OCI-LY3 (cell line): ENCODE data around the gene ANKRD26.

Experiments used
- EZH2phosphoT487 ChIP-seq: fragments of 200-600 bp; shearing (Covaris generic); IDR thresholded peaks from 2 replicates; pipeline ENCODE4 v1.6.1; 2018; ENCODE audit warnings: antibody characterized with exemption, mixed run types, low read depth
- TF ChIP-seq, protein P1 (sequence below): fragments of 200-600, 300-600 bp; sonication (generic); IDR thresholded peaks from 2 replicates; pipeline ENCODE4 v1.5.1; 2014; ENCODE audit warnings: antibody characterized with exemption, low read length, low read depth

DNA sequence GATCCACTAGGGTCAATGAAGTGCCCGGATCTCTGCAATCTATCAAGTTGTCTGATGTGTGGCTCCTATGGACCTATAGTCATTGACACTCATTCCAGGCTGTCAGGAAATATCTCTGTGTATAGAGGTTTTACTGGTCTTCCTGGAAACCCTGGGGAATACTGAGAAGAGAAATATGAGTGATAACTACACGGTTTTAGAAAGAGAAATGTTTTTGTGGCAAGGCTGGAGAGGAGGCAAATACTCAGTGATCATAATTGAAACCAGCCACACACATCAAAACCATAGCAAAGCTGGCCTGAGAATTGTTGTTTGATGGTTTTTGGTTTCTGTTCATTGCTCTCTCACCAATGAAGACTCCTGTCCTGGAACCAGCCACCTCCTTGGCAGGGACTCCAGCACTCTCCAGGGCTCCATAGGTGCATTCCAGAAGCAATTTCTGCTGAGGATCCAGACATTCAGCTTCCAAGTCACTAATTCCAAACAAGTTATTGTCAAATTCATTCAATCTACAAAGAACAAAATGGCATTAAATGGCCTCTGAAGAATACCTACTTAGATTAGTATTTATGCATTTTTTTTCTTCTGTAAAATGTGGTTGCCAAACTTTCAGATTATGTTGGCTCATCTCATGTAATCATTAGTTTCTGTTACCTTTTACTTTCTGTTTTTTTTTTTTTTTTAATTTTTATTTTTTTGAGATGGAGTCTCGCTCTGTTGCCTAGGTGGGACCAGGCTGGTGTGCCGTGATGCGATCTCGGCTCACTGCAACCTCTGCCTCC, 131.0 kb downstream of the ANKRD26 start:
- TF ChIP-seq, protein P1, sequence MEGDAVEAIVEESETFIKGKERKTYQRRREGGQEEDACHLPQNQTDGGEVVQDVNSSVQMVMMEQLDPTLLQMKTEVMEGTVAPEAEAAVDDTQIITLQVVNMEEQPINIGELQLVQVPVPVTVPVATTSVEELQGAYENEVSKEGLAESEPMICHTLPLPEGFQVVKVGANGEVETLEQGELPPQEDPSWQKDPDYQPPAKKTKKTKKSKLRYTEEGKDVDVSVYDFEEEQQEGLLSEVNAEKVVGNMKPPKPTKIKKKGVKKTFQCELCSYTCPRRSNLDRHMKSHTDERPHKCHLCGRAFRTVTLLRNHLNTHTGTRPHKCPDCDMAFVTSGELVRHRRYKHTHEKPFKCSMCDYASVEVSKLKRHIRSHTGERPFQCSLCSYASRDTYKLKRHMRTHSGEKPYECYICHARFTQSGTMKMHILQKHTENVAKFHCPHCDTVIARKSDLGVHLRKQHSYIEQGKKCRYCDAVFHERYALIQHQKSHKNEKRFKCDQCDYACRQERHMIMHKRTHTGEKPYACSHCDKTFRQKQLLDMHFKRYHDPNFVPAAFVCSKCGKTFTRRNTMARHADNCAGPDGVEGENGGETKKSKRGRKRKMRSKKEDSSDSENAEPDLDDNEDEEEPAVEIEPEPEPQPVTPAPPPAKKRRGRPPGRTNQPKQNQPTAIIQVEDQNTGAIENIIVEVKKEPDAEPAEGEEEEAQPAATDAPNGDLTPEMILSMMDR: no peak
- no peak for TF ChIP-seq EZH2phosphoT487
